Peyer's patch (tissue), 4 donors: ENCODE measurements around the gene AP1S2. TPM values are rescaled to one million over a fixed set of nuclear protein-coding genes. Genes with fewer than 3 reads are reported as not detected.

Source experiments
- DNase-seq, 3 donors: peaks; one replicate each; pipeline ENCODE4 v3.0.0-alpha.2; 2017 to 2019
- H3K27ac ChIP-seq, 4 donors: fragments of 200-600 bp; sonication (generic); one replicate each; pipeline ENCODE4 v1.5.1; 2016 to 2019
- H3K27me3 ChIP-seq, 2 donors: fragments of 200-600 bp; sonication (generic); one replicate each; pipeline ENCODE4 v1.5.1; 2019
- H3K36me3 ChIP-seq, 3 donors: fragments of 200-600 bp; sonication (generic); one replicate each; pipeline ENCODE4 v1.5.1; 2016 to 2019
- H3K4me1 ChIP-seq, 4 donors: fragments of 200-600 bp; sonication (generic); one replicate each; pipeline ENCODE4 v1.5.1; 2016 to 2019
- H3K4me3 ChIP-seq, 4 donors: fragments of 200-600 bp; sonication (generic); 1 replicate in 3 of 4; 2 replicates in 1 of 4; pipeline ENCODE4 v1.5.1; 2016 to 2019; ENCODE audit warnings: mild to moderate bottlenecking in 1 of 4
- H3K9me3 ChIP-seq, 4 donors: fragments of 200-600 bp; sonication (generic); one replicate each; pipeline ENCODE4 v1.5.1; 2016 to 2019; ENCODE audit warnings: mild to moderate bottlenecking in 1 of 4
- CTCF ChIP-seq, 6 experiments: fragments of 450-650 bp in 4 of 6; fragments of 200-600 bp in 2 of 6; sonication (generic) in 1 of 6; IDR thresholded peaks; one replicate each; pipeline ENCODE4 v1.5.1; 2017 to 2019; ENCODE audit warnings: antibody characterized with exemption in 6 of 6, mild to moderate bottlenecking in 3 of 6, moderate library complexity in 1 of 6
- POLR2A ChIP-seq, 2 donors: fragments of 450-650 bp; IDR thresholded peaks; one replicate each; pipeline ENCODE4 v1.5.1; 2017; ENCODE audit warnings: antibody characterized with exemption in 2 of 2, mild to moderate bottlenecking in 2 of 2, moderate library complexity in 2 of 2
- total RNA-seq, 4 donors: library from RNA; depleted of rRNA; stranded (reverse); fragments of >200 nt; gene quantifications; one replicate each; pipeline ENCODE4 v1.1.0, GENCODE V29; 2016

Gene AP1S2
- total RNA-seq, 4 donors from 2014 or later = 6.5 to 19.8 (median 10.7) TPM

- H3K27ac ChIP-seq = peak overlapping the region; percentile 88 to 93 (median 92)
- TF ChIP-seq CTCF (IDR thresholded peaks at IDR 0.05) = peak in 3 of 6 experiments; percentile 4 to 30 (median 29)
- no peak for TF ChIP-seq POLR2A (IDR thresholded peaks at IDR 0.05)
- H3K4me1 ChIP-seq = no peaks in the 10 kb centered on the region
- no peaks in the 10 kb centered on the region for H3K36me3 ChIP-seq
- H3K4me3 ChIP-seq = peak overlapping the region; percentile 65 to 89 (median 88)
- H3K27me3 ChIP-seq = no peaks in the 10 kb centered on the region
- DNase-seq = peak; percentile 62 to 81 (median 69)
- no peaks in the 10 kb centered on the region for H3K9me3 ChIP-seq
Measured at GRCh38 chrX:15854080-15854655, 445 bp downstream of the AP1S2 start.

GRCh38 chrX:15853586-15854079 lies 980 bp downstream of the AP1S2 start:
- H3K27ac ChIP-seq = peak overlapping the region; percentile 88 to 93 (median 92)
- H3K4me3 ChIP-seq = peak overlapping the region; percentile 65 to 89 (median 88)
- DNase-seq = no peak
- H3K27me3 ChIP-seq = no peaks in the 10 kb centered on the region
- H3K4me1 ChIP-seq = no peaks in the 10 kb centered on the region
- TF ChIP-seq CTCF (IDR thresholded peaks at IDR 0.05) (no peak), POLR2A (IDR thresholded peaks at IDR 0.05) (no peak)
- no peaks in the 10 kb centered on the region for H3K36me3 ChIP-seq
- no peaks in the 10 kb centered on the region for H3K9me3 ChIP-seq

- Histone ChIP-seq H3K4me1 (no peaks in the 10 kb centered on the region), H3K27me3 (no peaks in the 10 kb centered on the region), H3K27ac (peak overlapping the region in 1 of 4 donors; percentile 12), H3K4me3 (no peak overlapping the region), H3K36me3 (no peaks in the 10 kb centered on the region), H3K9me3 (no peaks in the 10 kb centered on the region)
- TF ChIP-seq CTCF (IDR thresholded peaks at IDR 0.05) (no peak), POLR2A (IDR thresholded peaks at IDR 0.05) (no peak)
- no peak for DNase-seq
Measured at GRCh38 chrX:15849555-15849954, 5.1 kb downstream of the AP1S2 start.

GRCh38 chrX:15848576-15848975 lies 6.0 kb downstream of the AP1S2 start:
- H3K4me3 ChIP-seq = no peak overlapping the region
- TF ChIP-seq CTCF (IDR thresholded peaks at IDR 0.05) (no peak), POLR2A (IDR thresholded peaks at IDR 0.05) (no peak)
- H3K4me1 ChIP-seq = no peaks in the 10 kb centered on the region
- H3K27me3 ChIP-seq = no peaks in the 10 kb centered on the region
- no peak for DNase-seq
- H3K9me3 ChIP-seq = no peaks in the 10 kb centered on the region
- no peaks in the 10 kb centered on the region for H3K36me3 ChIP-seq
- no peak overlapping the region for H3K27ac ChIP-seq

- no peak for DNase-seq
- H3K27me3 ChIP-seq = no peaks in the 10 kb centered on the region
- no peaks in the 10 kb centered on the region for H3K9me3 ChIP-seq
- no peak overlapping the region for H3K4me3 ChIP-seq
- no peaks in the 10 kb centered on the region for H3K4me1 ChIP-seq
- TF ChIP-seq CTCF (IDR thresholded peaks at IDR 0.05) (no peak), POLR2A (IDR thresholded peaks at IDR 0.05) (no peak)
- H3K27ac ChIP-seq = no peak overlapping the region
- H3K36me3 ChIP-seq = no peaks in the 10 kb centered on the region
Measured at GRCh38 chrX:15843960-15844359, 10.7 kb downstream of the AP1S2 start.
